Activated T-helper 2 cell treated with anti-CD3 and anti-CD28 coated beads, Interferon-gamma antibody, Interleukin-2, Interleukin-4, amounts not matched to agents 10 μg/mL and 5 μg/mL and 100 μg/mL, durations not matched to agents 14 hours and 24 hours and 36 hours (primary cell): Measurements from ENCODE around the gene IFIT1B. TPM values are rescaled to one million over a fixed set of nuclear protein-coding genes. Genes with fewer than 3 reads are reported as not detected.
"Not testable (repeated sequence)": the region's sequence is repeated elsewhere in the genome, so short reads cannot be mapped to it uniquely, and the experiment has no call there.

Experiments
- DNase-seq: peaks from one replicate; pipeline ENCODE4 v3.0.0; 2021; ENCODE audit warnings: low spot score
- H3K27ac Mint-ChIP-seq: one replicate; pipeline ENCODE4 v1.8.0; 2021; ENCODE audit warnings: mixed read lengths
- H3K27me3 Mint-ChIP-seq: one replicate; pipeline ENCODE4 v1.8.0; 2021; ENCODE audit warnings: low read depth, mixed read lengths
- H3K36me3 Mint-ChIP-seq: one replicate; pipeline ENCODE4 v1.8.0; 2021; ENCODE audit warnings: low read depth, mixed read lengths
- H3K4me1 Mint-ChIP-seq: one replicate; pipeline ENCODE4 v1.8.0; 2021; ENCODE audit warnings: low read depth, mixed read lengths
- H3K4me3 Mint-ChIP-seq: one replicate; pipeline ENCODE4 v1.8.0; 2021; ENCODE audit warnings: low read depth, mild to moderate bottlenecking, moderate library complexity, mixed read lengths
- H3K9me3 Mint-ChIP-seq: one replicate; pipeline ENCODE4 v1.8.0; 2021; ENCODE audit warnings: mixed read lengths
- intact Hi-C: fragments of 100-400 bp; cut with micrococcal nuclease; formaldehyde crosslinking; loops from one replicate; pipeline ENCODE4 v1.15.1; 2023
- total RNA-seq: library from RNA; stranded (reverse); gene quantifications from 2 replicates; pipeline ENCODE4 v1.2.3, GENCODE V29; 2022

Gene IFIT1B
- total RNA-seq, 1 donor from 2014 or later = not detected

GRCh38 chr10:89393898-89394297, 16.0 kb downstream of the IFIT1B start:
- Mint-ChIP-seq H3K4me1 (peaks cover 16% of the 10 kb centered on the region), H3K27me3 (peaks cover 9% of the 10 kb centered on the region), H3K36me3 (no peaks in the 10 kb centered on the region), H3K9me3 (no peaks in the 10 kb centered on the region), H3K27ac (no peak overlapping the region), H3K4me3 (no peak overlapping the region)
- no peak for DNase-seq
- intact Hi-C loops = loop anchor here (5.0 kb wide), 1 partner anchor 92 kb away; the partner anchor contains the start of gene IFIT2

- DNase-seq = no peak
- Mint-ChIP-seq H3K4me1 (peaks cover 16% of the 10 kb centered on the region), H3K27ac (no peak overlapping the region), H3K4me3 (no peak overlapping the region), H3K27me3 (peaks cover 15% of the 10 kb centered on the region), H3K9me3 (no peaks in the 10 kb centered on the region), H3K36me3 (no peaks in the 10 kb centered on the region)
- intact Hi-C loops = no loop called here
These were observed 17.3 kb downstream of the IFIT1B start for GRCh38 chr10:89395141-89395540.

- no peak for DNase-seq
- no peaks in the 10 kb centered on the region for H3K36me3 Mint-ChIP-seq
- peaks cover 19% of the 10 kb centered on the region for H3K27me3 Mint-ChIP-seq
- no peak overlapping the region for H3K27ac Mint-ChIP-seq
- peaks cover 8% of the 10 kb centered on the region for H3K4me1 Mint-ChIP-seq
- H3K4me3 Mint-ChIP-seq = no peak overlapping the region
- no peaks in the 10 kb centered on the region for H3K9me3 Mint-ChIP-seq
- intact Hi-C loops = no loop called here
These were observed 20.3 kb downstream of the IFIT1B start for GRCh38 chr10:89398003-89398749.

- Mint-ChIP-seq H3K4me1 (peaks cover 7% of the 10 kb centered on the region), H3K27ac (no peak overlapping the region), H3K4me3 (no peak overlapping the region), H3K36me3 (no peaks in the 10 kb centered on the region), H3K27me3 (peaks cover 19% of the 10 kb centered on the region), H3K9me3 (no peaks in the 10 kb centered on the region)
- no peak for DNase-seq
- intact Hi-C loops = no loop called here
These were observed 22.1 kb downstream of the IFIT1B start for GRCh38 chr10:89399956-89400355.

- Mint-ChIP-seq H3K9me3 (no peaks in the 10 kb centered on the region), H3K36me3 (no peaks in the 10 kb centered on the region), H3K4me1 (peaks cover 7% of the 10 kb centered on the region), H3K27ac (no peak overlapping the region), H3K4me3 (no peak overlapping the region), H3K27me3 (peaks cover 23% of the 10 kb centered on the region)
- no peak for DNase-seq
- intact Hi-C loops = no loop called here
These were observed 25.2 kb downstream of the IFIT1B start for GRCh38 chr10:89403043-89403442.

GRCh38 chr10:89404104-89405047, 26.5 kb downstream of the IFIT1B start:
- H3K4me3 Mint-ChIP-seq = no peak overlapping the region
- no peak overlapping the region for H3K27ac Mint-ChIP-seq
- H3K4me1 Mint-ChIP-seq = peaks cover 7% of the 10 kb centered on the region
- no peaks in the 10 kb centered on the region for H3K9me3 Mint-ChIP-seq
- H3K27me3 Mint-ChIP-seq = peaks cover 15% of the 10 kb centered on the region
- no peaks in the 10 kb centered on the region for H3K36me3 Mint-ChIP-seq
- intact Hi-C loops = no loop called here
- no peak for DNase-seq

- Mint-ChIP-seq H3K27me3 (peaks cover 11% of the 10 kb centered on the region), H3K4me1 (peaks cover 12% of the 10 kb centered on the region)
- DNase-seq, intact Hi-C loops, H3K27ac Mint-ChIP-seq, H3K36me3 Mint-ChIP-seq, H3K9me3 Mint-ChIP-seq, H3K4me3 Mint-ChIP-seq: not testable (repeated sequence)
These were observed 28.3 kb downstream of the IFIT1B start for GRCh38 chr10:89406178-89406577.

GRCh38 chr10:89407792-89408191, 29.9 kb downstream of the IFIT1B start:
- peaks cover 12% of the 10 kb centered on the region for H3K27me3 Mint-ChIP-seq
- H3K4me1 Mint-ChIP-seq = peaks cover 13% of the 10 kb centered on the region
- H3K4me3 Mint-ChIP-seq, H3K36me3 Mint-ChIP-seq, H3K27ac Mint-ChIP-seq, DNase-seq, intact Hi-C loops: not testable (repeated sequence)
- peaks cover 10% of the 10 kb centered on the region for H3K9me3 Mint-ChIP-seq

GRCh38 chr10:89409282-89409681, 31.4 kb downstream of the IFIT1B start:
- intact Hi-C loops, DNase-seq, H3K27ac Mint-ChIP-seq, H3K36me3 Mint-ChIP-seq, H3K4me3 Mint-ChIP-seq: not testable (repeated sequence)
- Mint-ChIP-seq H3K9me3 (peaks cover 11% of the 10 kb centered on the region), H3K4me1 (peaks cover 16% of the 10 kb centered on the region), H3K27me3 (peaks cover 12% of the 10 kb centered on the region)

GRCh38 chr10:89410551-89410950, 32.7 kb downstream of the IFIT1B start:
- H3K36me3 Mint-ChIP-seq, DNase-seq, intact Hi-C loops, H3K4me3 Mint-ChIP-seq, H3K27ac Mint-ChIP-seq: not testable (repeated sequence)
- Mint-ChIP-seq H3K9me3 (peaks cover 11% of the 10 kb centered on the region), H3K27me3 (peaks cover 11% of the 10 kb centered on the region), H3K4me1 (peaks cover 21% of the 10 kb centered on the region)

- intact Hi-C loops, DNase-seq, H3K27ac Mint-ChIP-seq, H3K4me3 Mint-ChIP-seq: not testable (repeated sequence)
- Mint-ChIP-seq H3K27me3 (peaks cover 10% of the 10 kb centered on the region), H3K36me3 (peaks cover 13% of the 10 kb centered on the region), H3K9me3 (peaks cover 11% of the 10 kb centered on the region), H3K4me1 (peaks cover 25% of the 10 kb centered on the region)
These were observed 33.3 kb downstream of the IFIT1B start for GRCh38 chr10:89411135-89411534.

- intact Hi-C loops, H3K27ac Mint-ChIP-seq, DNase-seq, H3K27me3 Mint-ChIP-seq: not testable (repeated sequence)
- Mint-ChIP-seq H3K9me3 (peaks cover 11% of the 10 kb centered on the region), H3K4me1 (peaks cover 32% of the 10 kb centered on the region), H3K36me3 (peaks cover 20% of the 10 kb centered on the region), H3K4me3 (peak overlapping the region; percentile 42)
These were observed 34.4 kb downstream of the IFIT1B start for GRCh38 chr10:89412276-89412675.
